GM23338 (cell line): ENCODE data around the gene METTL13. TPM values are rescaled to one million over a fixed set of nuclear protein-coding genes. Genes with fewer than 3 reads are reported as not detected.

Experiments used
- ATAC-seq: fragments of 200-7000 bp; cut with Tn5 transposase; 3 replicates; pipeline ENCODE4 v1.9.1; 2020
- DNase-seq: peaks from one replicate; pipeline ENCODE4 v3.0.0-alpha.2; 2015; ENCODE audit warnings: low spot score
- H2AFZ ChIP-seq: fragments of 200-600 bp; sonication (generic); 2 replicates; pipeline ENCODE4 v1.8.0; 2016; ENCODE audit warnings: antibody characterized with exemption, mild to moderate bottlenecking, moderate library complexity
- H3F3A ChIP-seq: fragments of 200-600 bp; sonication (generic); replicated peaks from 2 replicates; pipeline ENCODE4 v1.8.0; 2017; ENCODE audit warnings: antibody characterized with exemption, mixed run types, low read depth
- H3K27ac ChIP-seq: fragments of 200-600 bp; sonication (generic); 2 replicates; pipeline ENCODE4 v1.6.1; 2016; ENCODE audit warnings: low read depth
- H3K27me3 ChIP-seq: fragments of 200-600 bp; sonication (generic); 2 replicates; pipeline ENCODE4 v1.8.0; 2016; ENCODE audit warnings: mild to moderate bottlenecking, mixed run types, moderate library complexity; ENCODE audit not compliant: insufficient read depth
- H3K36me3 ChIP-seq: fragments of 200-600 bp; sonication (generic); 2 replicates; pipeline ENCODE4 v1.8.0; 2016; ENCODE audit warnings: mild to moderate bottlenecking; ENCODE audit not compliant: insufficient read depth
- H3K4me1 ChIP-seq: fragments of 200-600 bp; sonication (generic); 2 replicates; pipeline ENCODE4 v1.8.0; 2016; ENCODE audit warnings: mild to moderate bottlenecking, moderate library complexity; ENCODE audit not compliant: insufficient read depth
- H3K4me2 ChIP-seq: fragments of 200-600 bp; sonication (generic); 2 replicates; pipeline ENCODE4 v1.7.1; 2017; ENCODE audit warnings: mixed run types
- H3K4me3 ChIP-seq: fragments of 200-600 bp; sonication (generic); 2 replicates; pipeline ENCODE4 v1.6.1; 2016; ENCODE audit warnings: mixed run types
- H3K79me2 ChIP-seq: fragments of 200-600 bp; sonication (generic); replicated peaks from 2 replicates; pipeline ENCODE4 v1.8.0; 2017; ENCODE audit warnings: mild to moderate bottlenecking; ENCODE audit not compliant: insufficient read depth
- H3K9me2 ChIP-seq: fragments of 200-600 bp; sonication (generic); 2 replicates; pipeline ENCODE4 v1.8.0; 2017; ENCODE audit not compliant: insufficient read depth
- H4K20me1 ChIP-seq: fragments of 200-600 bp; sonication (generic); replicated peaks from 2 replicates; pipeline ENCODE4 v1.8.0; 2017; ENCODE audit warnings: mild to moderate bottlenecking; ENCODE audit not compliant: insufficient read depth
- H3K27ac Mint-ChIP-seq: 2 replicates; pipeline ENCODE4 v1.8.0; 2020; ENCODE audit warnings: inconsistent platforms, mild to moderate bottlenecking, moderate library complexity, mixed read lengths
- H3K27me3 Mint-ChIP-seq: 3 replicates; pipeline ENCODE4 v1.8.0; 2022; ENCODE audit warnings: low read depth, mild to moderate bottlenecking, moderate library complexity, mixed read lengths, inconsistent platforms; ENCODE audit not compliant: insufficient read depth, poor library complexity
- H3K36me3 Mint-ChIP-seq: 3 replicates; pipeline ENCODE4 v1.8.0; 2021; ENCODE audit warnings: low read depth, mild to moderate bottlenecking, inconsistent platforms, moderate library complexity, mixed read lengths
- H3K4me1 Mint-ChIP-seq: 3 replicates; pipeline ENCODE4 v1.8.0; 2020; ENCODE audit warnings: mild to moderate bottlenecking, inconsistent platforms, mixed read lengths
- H3K4me3 Mint-ChIP-seq: 3 replicates; pipeline ENCODE4 v1.8.0; 2021; ENCODE audit warnings: moderate library complexity, mild to moderate bottlenecking, inconsistent platforms, mixed read lengths
- H3K9me3 Mint-ChIP-seq: 3 replicates; pipeline ENCODE4 v1.8.0; 2020; ENCODE audit warnings: moderate library complexity, mild to moderate bottlenecking, inconsistent platforms, mixed read lengths
- CREB1 ChIP-seq: fragments of 250-450 bp; sonication (Bioruptor Pico); IDR thresholded peaks from 2 replicates; pipeline ENCODE4 v1.5.0; 2020; ENCODE audit warnings: low read depth, mild to moderate bottlenecking, moderate library complexity
- EZH2 ChIP-seq: fragments of 200-600 bp; sonication (generic); IDR thresholded peaks from one replicate; pipeline ENCODE4 v1.8.0; 2017; ENCODE audit warnings: antibody characterized with exemption, mild to moderate bottlenecking, low read depth; ENCODE audit not compliant: unreplicated experiment
- EZH2phosphoT487 ChIP-seq: fragments of 200-600 bp; sonication (generic); IDR thresholded peaks from one replicate; pipeline ENCODE4 v1.8.1; 2018; ENCODE audit warnings: antibody characterized with exemption; ENCODE audit not compliant: unreplicated experiment
- JUNB ChIP-seq: IDR thresholded peaks from one replicate; pipeline ENCODE4 v1.6.1; 2016; ENCODE audit warnings: antibody characterized with exemption; ENCODE audit not compliant: unreplicated experiment
- NANOG ChIP-seq: IDR thresholded peaks from 2 replicates; pipeline ENCODE4 v1.6.1; 2016; ENCODE audit warnings: antibody characterized with exemption, borderline replicate concordance
- POLR2AphosphoS5 ChIP-seq: IDR thresholded peaks from 2 replicates; pipeline ENCODE4 v1.6.1; 2016; ENCODE audit warnings: antibody characterized with exemption, low read depth
- STAT1 ChIP-seq: IDR thresholded peaks from one replicate; pipeline ENCODE4 v1.6.1; 2016; ENCODE audit warnings: antibody characterized with exemption; ENCODE audit not compliant: unreplicated experiment
- ZNF114 ChIP-seq: fragments of 250-450 bp; sonication (Bioruptor Pico); IDR thresholded peaks from 2 replicates; pipeline ENCODE4 v1.5.0; 2020; ENCODE audit warnings: mild to moderate bottlenecking, moderate library complexity
- ZNF462 ChIP-seq: fragments of 250-450 bp; sonication (Bioruptor Pico); IDR thresholded peaks from 2 replicates; pipeline ENCODE4 v1.5.0; 2020; ENCODE audit warnings: mild to moderate bottlenecking, moderate library complexity
- polyA plus RNA-seq: library from polyadenylated mRNA; unstranded; fragments of >200 nt; fragmentation: Nextera tagmentation; extraction: Ambion mirVana; gene quantifications from 2 replicates; pipeline ENCODE4 v1.2.1, GENCODE V29; 2016
- total RNA-seq: library from RNA; depleted of rRNA; stranded (reverse); fragments of >200 nt; shearing (Covaris generic); gene quantifications from 2 replicates; pipeline ENCODE4 v1.2.3, GENCODE V29; 2014
- TF ChIP-seq, protein P1 (sequence below), 2 experiments: fragments of 200-600 bp in 1 of 2; sonication (generic) in 1 of 2; conservative IDR thresholded peaks; 2 replicates each; pipeline versions ENCODE4 v1.5.1 to v1.6.1; 2016 to 2017; ENCODE audit warnings: antibody characterized with exemption in 2 of 2, low read depth in 2 of 2, mild to moderate bottlenecking in 2 of 2, moderate library complexity in 1 of 2
- TF ChIP-seq, protein P2 (sequence below): IDR thresholded peaks from one replicate; pipeline ENCODE4 v1.6.1; 2018; ENCODE audit warnings: antibody characterized with exemption; ENCODE audit not compliant: unreplicated experiment

The METTL13 gene
- total and polyA plus RNA-seq, 2 experiments from 2014 or later: 21.0 to 45.4 TPM

DNA sequence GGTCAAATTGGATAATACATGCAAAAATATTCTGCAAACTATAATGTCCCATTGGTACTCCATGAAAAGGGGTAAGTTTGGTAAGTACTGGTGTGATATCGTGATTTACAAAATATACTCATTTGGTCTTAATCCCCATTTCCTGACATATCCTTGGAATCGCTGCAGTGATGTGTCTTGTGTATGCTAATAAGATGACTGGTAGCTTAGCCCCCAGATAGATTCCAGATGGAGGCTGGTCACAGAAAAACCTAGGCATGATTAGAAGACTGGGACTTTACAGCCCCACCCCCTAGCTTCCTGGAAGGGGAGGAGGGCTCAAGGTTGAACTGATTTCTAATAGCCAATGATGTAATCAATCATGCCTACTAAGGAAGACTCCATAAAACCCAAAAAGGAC lies 42.5 kb upstream of the METTL13 start:
- TF ChIP-seq ZNF114 (CRISPR knock-in tag) (no peak), JUNB (no peak)
- TF ChIP-seq, protein P1, sequence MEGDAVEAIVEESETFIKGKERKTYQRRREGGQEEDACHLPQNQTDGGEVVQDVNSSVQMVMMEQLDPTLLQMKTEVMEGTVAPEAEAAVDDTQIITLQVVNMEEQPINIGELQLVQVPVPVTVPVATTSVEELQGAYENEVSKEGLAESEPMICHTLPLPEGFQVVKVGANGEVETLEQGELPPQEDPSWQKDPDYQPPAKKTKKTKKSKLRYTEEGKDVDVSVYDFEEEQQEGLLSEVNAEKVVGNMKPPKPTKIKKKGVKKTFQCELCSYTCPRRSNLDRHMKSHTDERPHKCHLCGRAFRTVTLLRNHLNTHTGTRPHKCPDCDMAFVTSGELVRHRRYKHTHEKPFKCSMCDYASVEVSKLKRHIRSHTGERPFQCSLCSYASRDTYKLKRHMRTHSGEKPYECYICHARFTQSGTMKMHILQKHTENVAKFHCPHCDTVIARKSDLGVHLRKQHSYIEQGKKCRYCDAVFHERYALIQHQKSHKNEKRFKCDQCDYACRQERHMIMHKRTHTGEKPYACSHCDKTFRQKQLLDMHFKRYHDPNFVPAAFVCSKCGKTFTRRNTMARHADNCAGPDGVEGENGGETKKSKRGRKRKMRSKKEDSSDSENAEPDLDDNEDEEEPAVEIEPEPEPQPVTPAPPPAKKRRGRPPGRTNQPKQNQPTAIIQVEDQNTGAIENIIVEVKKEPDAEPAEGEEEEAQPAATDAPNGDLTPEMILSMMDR (conservative IDR thresholded peaks at IDR 0.05; ENCODE audit: low read depth in 2 of 2): no peak
- no peak overlapping the region for H2AFZ ChIP-seq
- peaks cover 34% of the 10 kb centered on the region for H3K4me1 ChIP-seq
- H3K79me2 ChIP-seq: peaks cover 21% of the 10 kb centered on the region; the same call in 1 of the 2 replicates
- no peaks in the 10 kb centered on the region for H4K20me1 ChIP-seq
- no peaks in the 10 kb centered on the region; the same call in 1 of the 2 replicates for H3K36me3 ChIP-seq
- peaks cover 29% of the 10 kb centered on the region for H3K4me1 Mint-ChIP-seq
- peaks cover 6% of the 10 kb centered on the region for H3K27me3 Mint-ChIP-seq
- ATAC-seq (no peak), DNase-seq (no peak)
- H3K9me2 ChIP-seq: no peaks in the 10 kb centered on the region
- H3K36me3 Mint-ChIP-seq: peaks cover 5% of the 10 kb centered on the region; the same call in 2 of the 3 replicates
- no peak overlapping the region for H3K4me3 ChIP-seq
- no peak overlapping the region for H3K4me3 Mint-ChIP-seq
- H3F3A ChIP-seq: 0 out of 2 replicates have a peak, but pooled peaks cover 6% of the 10 kb centered on the region
- H3K9me3 Mint-ChIP-seq: no peaks in the 10 kb centered on the region
- H3K27ac ChIP-seq: no peak overlapping the region
- H3K27ac Mint-ChIP-seq: no peak overlapping the region
- no peak overlapping the region for H3K4me2 ChIP-seq
- H3K27me3 ChIP-seq: no peaks in the 10 kb centered on the region

- Histone ChIP-seq H3K9me2 (no peaks in the 10 kb centered on the region), H3F3A (0 out of 2 replicates have a peak, but pooled peaks cover 6% of the 10 kb centered on the region), H3K4me1 (peaks cover 41% of the 10 kb centered on the region), H2AFZ (no peak overlapping the region), H3K27ac (no peak overlapping the region), H3K36me3 (no peaks in the 10 kb centered on the region; the same call in 1 of the 2 replicates), H3K4me3 (no peak overlapping the region), H3K79me2 (peaks cover 21% of the 10 kb centered on the region; the same call in 1 of the 2 replicates), H4K20me1 (no peaks in the 10 kb centered on the region), H3K27me3 (no peaks in the 10 kb centered on the region), H3K4me2 (no peak overlapping the region)
- Mint-ChIP-seq H3K4me1 (peaks cover 34% of the 10 kb centered on the region), H3K4me3 (no peak overlapping the region), H3K27me3 (peaks cover 6% of the 10 kb centered on the region), H3K9me3 (no peaks in the 10 kb centered on the region), H3K36me3 (peaks cover 5% of the 10 kb centered on the region; the same call in 2 of the 3 replicates), H3K27ac (no peak overlapping the region)
- DNase-seq (no peak), ATAC-seq (no peak)
- TF ChIP-seq POLR2AphosphoS5 (no peak), STAT1 (no peak), ZNF114 (CRISPR knock-in tag) (no peak), NANOG (no peak), CREB1 (CRISPR knock-in tag) (no peak), ZNF462 (CRISPR knock-in tag) (no peak), JUNB (no peak), EZH2phosphoT487 (no peak), EZH2 (no peak)
- TF ChIP-seq, protein P2, sequence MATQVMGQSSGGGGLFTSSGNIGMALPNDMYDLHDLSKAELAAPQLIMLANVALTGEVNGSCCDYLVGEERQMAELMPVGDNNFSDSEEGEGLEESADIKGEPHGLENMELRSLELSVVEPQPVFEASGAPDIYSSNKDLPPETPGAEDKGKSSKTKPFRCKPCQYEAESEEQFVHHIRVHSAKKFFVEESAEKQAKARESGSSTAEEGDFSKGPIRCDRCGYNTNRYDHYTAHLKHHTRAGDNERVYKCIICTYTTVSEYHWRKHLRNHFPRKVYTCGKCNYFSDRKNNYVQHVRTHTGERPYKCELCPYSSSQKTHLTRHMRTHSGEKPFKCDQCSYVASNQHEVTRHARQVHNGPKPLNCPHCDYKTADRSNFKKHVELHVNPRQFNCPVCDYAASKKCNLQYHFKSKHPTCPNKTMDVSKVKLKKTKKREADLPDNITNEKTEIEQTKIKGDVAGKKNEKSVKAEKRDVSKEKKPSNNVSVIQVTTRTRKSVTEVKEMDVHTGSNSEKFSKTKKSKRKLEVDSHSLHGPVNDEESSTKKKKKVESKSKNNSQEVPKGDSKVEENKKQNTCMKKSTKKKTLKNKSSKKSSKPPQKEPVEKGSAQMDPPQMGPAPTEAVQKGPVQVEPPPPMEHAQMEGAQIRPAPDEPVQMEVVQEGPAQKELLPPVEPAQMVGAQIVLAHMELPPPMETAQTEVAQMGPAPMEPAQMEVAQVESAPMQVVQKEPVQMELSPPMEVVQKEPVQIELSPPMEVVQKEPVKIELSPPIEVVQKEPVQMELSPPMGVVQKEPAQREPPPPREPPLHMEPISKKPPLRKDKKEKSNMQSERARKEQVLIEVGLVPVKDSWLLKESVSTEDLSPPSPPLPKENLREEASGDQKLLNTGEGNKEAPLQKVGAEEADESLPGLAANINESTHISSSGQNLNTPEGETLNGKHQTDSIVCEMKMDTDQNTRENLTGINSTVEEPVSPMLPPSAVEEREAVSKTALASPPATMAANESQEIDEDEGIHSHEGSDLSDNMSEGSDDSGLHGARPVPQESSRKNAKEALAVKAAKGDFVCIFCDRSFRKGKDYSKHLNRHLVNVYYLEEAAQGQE: no peak
Measured at GRCh38 chr1:171739656-171740055, 41.8 kb upstream of the METTL13 start.
